ENCODE measurements around the gene AVEN. TPM values are rescaled to one million over a fixed set of nuclear protein-coding genes. Genes with fewer than 3 reads are reported as not detected.
A peak's percentile ranks its signal among the peaks of the same experiment; 100 is the strongest.

AVEN gene
- total and polyA plus RNA-seq, 2 of the 8 experiments (the other 6 are each of a cell fraction or from before 2014, with no cell fraction given): 5.5 to 17.0 TPM

DNA sequence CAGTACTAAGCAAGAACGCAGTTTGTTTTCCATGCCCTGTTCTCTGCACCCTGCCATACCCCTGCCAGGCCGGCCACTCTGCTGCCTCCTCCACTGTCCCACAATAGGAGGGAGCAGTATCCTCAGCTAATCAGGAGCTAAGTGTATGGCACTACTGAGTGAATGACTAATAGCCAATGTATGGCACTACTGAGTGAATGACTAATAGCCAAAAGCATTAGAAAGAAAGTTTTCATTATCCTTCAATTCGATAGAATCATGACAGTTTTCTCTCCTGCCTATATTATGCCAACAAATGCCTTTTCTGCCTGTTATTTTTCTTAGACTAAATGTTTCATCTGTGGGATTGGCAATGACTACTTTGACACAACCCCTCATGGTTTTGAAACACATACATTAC, 178.2 kb downstream of the AVEN start:
- H2BK20ac ChIP-seq (ENCODE audit: low read length): no peak overlapping the region
- ChIA-PET CTCF (ENCODE audit: partially characterized antibody) (interaction anchor here (0.8 to 1.3 kb wide), 5 partner anchors 12 to 111 kb away, joined by 3 read pairs; no protein-coding TSS in a partner anchor), POLR2A (ENCODE audit: partially characterized antibody) (no interaction called here)
- no peak overlapping the region for H2BK12ac ChIP-seq (ENCODE audit: low read depth, low read length)
- no peak overlapping the region for H4K5ac ChIP-seq (ENCODE audit: insufficient read length, low read depth, low read length)
- no peak overlapping the region for H3K4ac ChIP-seq (replicated peaks; ENCODE audit: insufficient read length, low read depth, low read length)
- no peak overlapping the region for H3K4me3 ChIP-seq (ENCODE audit: extremely low read depth in 1 of 4, insufficient read depth in 2 of 4, low read depth in 3 of 4, low read length in 4 of 4)
- no peaks in the 10 kb centered on the region for H3K79me2 ChIP-seq (ENCODE audit: control insufficient read depth in 1 of 2, insufficient read depth in 2 of 2, low read length in 2 of 2)
- TF ChIP-seq SIN3A (conservative IDR thresholded peaks at IDR 0.05 in 1 of 2, IDR thresholded peaks at IDR 0.05 in 1 of 2; ENCODE audit: low read depth in 1 of 2, low read length in 2 of 2) (no peak), NANOG (IDR thresholded peaks at IDR 0.05; ENCODE audit: insufficient read depth, low read depth, low read length, poor library complexity, severe bottlenecking) (no peak), TAF1 (IDR thresholded peaks at IDR 0.05; ENCODE audit: low read depth, low read length) (no peak), FOSL1 (IDR thresholded peaks at IDR 0.05; ENCODE audit: insufficient read depth, low read depth, low read length) (no peak), BACH1 (IDR thresholded peaks at IDR 0.05; ENCODE audit: low read length) (no peak), EP300 (IDR thresholded peaks at IDR 0.05; ENCODE audit: borderline replicate concordance in 1 of 2, low read depth in 2 of 2, low read length in 2 of 2) (no peak)
- TF ChIP-seq, protein P1, sequence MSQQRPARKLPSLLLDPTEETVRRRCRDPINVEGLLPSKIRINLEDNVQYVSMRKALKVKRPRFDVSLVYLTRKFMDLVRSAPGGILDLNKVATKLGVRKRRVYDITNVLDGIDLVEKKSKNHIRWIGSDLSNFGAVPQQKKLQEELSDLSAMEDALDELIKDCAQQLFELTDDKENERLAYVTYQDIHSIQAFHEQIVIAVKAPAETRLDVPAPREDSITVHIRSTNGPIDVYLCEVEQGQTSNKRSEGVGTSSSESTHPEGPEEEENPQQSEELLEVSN (IDR thresholded peaks at IDR 0.05): no peak
- WGBS, 2 experiments (ENCODE audit: extremely low coverage in 1 of 2, insufficient coverage in 1 of 2, insufficient read length in 1 of 2, insufficient replicate concordance in 2 of 2, low coverage in 1 of 2, low lambda C conversion rate in 2 of 2, missing lambda C conversion rate in 1 of 2): 86% methylated on average over 3 of the region's 3 CpGs; no CpG with 5 or more reads in 1 of the 2 experiments
- no peak overlapping the region for H3K23ac ChIP-seq (ENCODE audit: insufficient read length)
- H3K4me2 ChIP-seq (ENCODE audit: insufficient read depth in 1 of 2, low read depth in 2 of 2, low read length in 2 of 2): no peak overlapping the region; a peak in 1 of 4 replicates
- H4K8ac ChIP-seq (ENCODE audit: extremely low read depth, insufficient read depth, low read length): no peak overlapping the region
- H4K20me1 ChIP-seq (replicated peaks in 1 of 2; ENCODE audit: control insufficient read depth in 1 of 2, insufficient read depth in 2 of 2, low read length in 2 of 2): no peaks in the 10 kb centered on the region
- no peaks in the 10 kb centered on the region for H3K9me3 ChIP-seq (ENCODE audit: insufficient read depth in 2 of 2, low read depth in 1 of 2, low read length in 1 of 2)
- H3K18ac ChIP-seq (ENCODE audit: extremely low read depth, low read length): no peak overlapping the region
- no peak overlapping the region for H2BK5ac ChIP-seq (ENCODE audit: low read depth, low read length)
- no peak overlapping the region for H3K27ac ChIP-seq (ENCODE audit: low read depth, low read length)
- H3K79me1 ChIP-seq (ENCODE audit: low read depth, low read length): no peaks in the 10 kb centered on the region
- DNase-seq (ENCODE audit: low read depth in 1 of 2, low spot score in 2 of 2) (no peak), FAIRE-seq (no peak)
- peaks cover 0 to 6% (median 3%) of the 10 kb centered on the region in 4 experiments; a peak in 3 of 7 replicates for H3K4me1 ChIP-seq (replicated peaks in 1 of 4; ENCODE audit: control insufficient read depth in 3 of 4, insufficient read depth in 4 of 4, low read length in 3 of 4)
- H3K23me2 ChIP-seq (ENCODE audit: low read depth, low read length): no peaks in the 10 kb centered on the region
- H2BK120ac ChIP-seq (replicated peaks; ENCODE audit: low read depth, low read length): peak overlapping the region; percentile 43
- no peak overlapping the region for H3K56ac ChIP-seq (replicated peaks; ENCODE audit: insufficient read length, low read depth, low read length)
- H4K91ac ChIP-seq (replicated peaks; ENCODE audit: insufficient read length, low read length): no peak overlapping the region
- no peak overlapping the region for H3K9ac ChIP-seq (replicated peaks in 1 of 4; ENCODE audit: extremely low read depth in 1 of 4, low read depth in 3 of 4, low read length in 3 of 4)
- H3K36me3 ChIP-seq (ENCODE audit: control insufficient read depth in 2 of 4, insufficient read depth in 4 of 4, low read length in 3 of 4): no peaks in the 10 kb centered on the region; a peak in 1 of 8 replicates
- no peak overlapping the region for H3K14ac ChIP-seq (ENCODE audit: insufficient read length)
- no peaks in the 10 kb centered on the region for H3K27me3 ChIP-seq (replicated peaks in 1 of 4; ENCODE audit: control insufficient read depth in 3 of 4, extremely low read depth in 1 of 4, insufficient read depth in 3 of 4, low read length in 3 of 4)
- no peak overlapping the region for H2AFZ ChIP-seq (ENCODE audit: low read length)
- H2AK5ac ChIP-seq (ENCODE audit: low read depth, low read length): no peak overlapping the region
- H2BK15ac ChIP-seq (ENCODE audit: low read length): no peak overlapping the region

Data from H1 (cell line).